K562 (cell line): ENCODE results near the gene FXYD4. TPM values are rescaled to one million over a fixed set of nuclear protein-coding genes. Genes with fewer than 3 reads are reported as not detected.

Experiments used
- ATF2 ChIP-seq: sonication (generic); formaldehyde crosslinking; IDR thresholded peaks from 2 replicates; pipeline ENCODE4 v1.8.1; 2022; ENCODE audit warnings: missing genetic modification reagents
- CBFB ChIP-seq: sonication (generic); formaldehyde crosslinking; IDR thresholded peaks from 2 replicates; pipeline ENCODE4 v1.4.0; 2020; ENCODE audit warnings: mild to moderate bottlenecking, missing genetic modification reagents
- CTCFL ChIP-seq: IDR thresholded peaks from 2 replicates; pipeline ENCODE4 v1.6.1; 2011; ENCODE audit warnings: borderline replicate concordance, low read depth, mild to moderate bottlenecking, moderate library complexity, low read length; ENCODE audit not compliant: insufficient read depth, poor library complexity, severe bottlenecking
- EP400 ChIP-seq: fragments of 450-650 bp; IDR thresholded peaks from 2 replicates; pipeline ENCODE4 v1.6.1; 2017; ENCODE audit warnings: antibody characterized with exemption, mild to moderate bottlenecking, moderate library complexity
- JUN ChIP-seq, 2 experiments: sonication (generic) in 1 of 2; formaldehyde crosslinking in 1 of 2; IDR thresholded peaks; 2 replicates each; pipeline versions ENCODE4 v1.6.1 to v1.8.0; 2012 to 2022; ENCODE audit warnings: borderline replicate concordance in 2 of 2, mild to moderate bottlenecking in 2 of 2, improper control_type of control experiment in 1 of 2, low read depth in 1 of 2, low read length in 1 of 2, missing genetic modification reagents in 1 of 2
- NFIX ChIP-seq: fragments of 250-450 bp; sonication (Bioruptor Pico); IDR thresholded peaks from 2 replicates; pipeline ENCODE4 v1.4.0; 2020; ENCODE audit warnings: low read depth, mild to moderate bottlenecking, moderate library complexity
- NR2C1 ChIP-seq, 2 experiments: fragments of 450-650 bp; IDR thresholded peaks; 2 replicates each; pipeline ENCODE4 v1.6.1; 2017; ENCODE audit warnings: mild to moderate bottlenecking in 2 of 2, antibody characterized with exemption in 1 of 2, inconsistent platforms in 1 of 2, missing compliant biosample characterization in 1 of 2, missing genetic modification characterization in 1 of 2
- RBFOX2 ChIP-seq: fragments of 200-400 bp; formaldehyde crosslinking; IDR thresholded peaks from 2 replicates; pipeline ENCODE4 v1.6.1; 2017; ENCODE audit warnings: low read depth, mild to moderate bottlenecking, low read length, moderate library complexity
- SRSF9 ChIP-seq: fragments of 200-400 bp; formaldehyde crosslinking; IDR thresholded peaks from 2 replicates; pipeline ENCODE4 v1.6.1; 2017; ENCODE audit warnings: low read depth, low read length, borderline replicate concordance
- THRAP3 ChIP-seq: fragments of 450-650 bp; IDR thresholded peaks from 2 replicates; pipeline ENCODE4 v1.6.1; 2016; ENCODE audit warnings: mild to moderate bottlenecking, inconsistent platforms, borderline replicate concordance
- ZBTB26 ChIP-seq: fragments of 450-650 bp; formaldehyde crosslinking; IDR thresholded peaks from 2 replicates; pipeline ENCODE4 v1.4.0; 2022; ENCODE audit warnings: missing genetic modification characterization
- ZBTB7A ChIP-seq: IDR thresholded peaks from 2 replicates; pipeline ENCODE4 v1.6.1; 2011; ENCODE audit warnings: low read depth, mild to moderate bottlenecking, low read length, moderate library complexity, borderline replicate concordance; ENCODE audit not compliant: control insufficient read depth
- ZNF263 ChIP-seq: sonication (generic); formaldehyde crosslinking; IDR thresholded peaks from 2 replicates; pipeline ENCODE4 v1.8.0; 2022; ENCODE audit warnings: mild to moderate bottlenecking, missing genetic modification reagents, borderline replicate concordance
- ZNF592 ChIP-seq: fragments of 450-650 bp; IDR thresholded peaks from 2 replicates; pipeline ENCODE4 v1.6.1; 2017; ENCODE audit warnings: antibody characterized with exemption, mild to moderate bottlenecking
- ZNF79 ChIP-seq: fragments of 250-450 bp; sonication (Bioruptor Pico); IDR thresholded peaks from 2 replicates; pipeline ENCODE4 v1.4.0; 2020; ENCODE audit warnings: low read depth, mild to moderate bottlenecking, moderate library complexity
- polyA plus RNA-seq, 8 experiments: library from polyadenylated mRNA; depleted of rRNA in 4 of 8; stranded (reverse) in 5 of 8; unstranded in 3 of 8; fragments of >200 nt; fragmentation: Nextera tagmentation in 2 of 8; fragmentation: Illumina TruSeq in 1 of 8; extraction: Ambion mirVana in 2 of 8; extraction: Trizol in 1 of 8; gene quantifications; 2 replicates each; pipeline versions ENCODE4 v1.2.1 to v1.2.3, GENCODE V29; 2011 to 2014; ENCODE audit warnings: inconsistent platforms in 1 of 8, missing spikeins in 1 of 8
- total RNA-seq, 7 experiments: library from RNA; depleted of rRNA in 6 of 7; stranded (reverse); fragments of >200 nt in 6 of 7; fragmentation: Illumina TruSeq in 2 of 7; extraction: Trizol in 2 of 7; gene quantifications; 2 replicates each; pipeline versions ENCODE4 v1.2.1 to v1.2.3, GENCODE V29; 2011 to 2021; ENCODE audit warnings: low replicate concordance in 1 of 7

FXYD4 gene
- total and polyA plus RNA-seq, 9 of the 15 experiments (the other 6 are each of a cell fraction or from before 2014, with no cell fraction given) = not detected

GRCh38 chr10:43417950-43418768 lies 46.7 kb downstream of the FXYD4 start (continued):
- TF ChIP-seq ZNF79 (CRISPR knock-in tag) (no peak; the same call in 1 of the 2 replicates), ZBTB7A (peak; percentile 99), ZBTB26 (CRISPR knock-in tag) (peak; percentile 97), ATF2 (no peak), RBFOX2 (peak; percentile 61), CBFB (CRISPR knock-in tag) (peak; percentile 99), ZNF592 (peak; percentile 98), NR2C1 (IDR thresholded peaks at IDR 0.05) (peak; percentile 88), NR2C1 (tag; IDR thresholded peaks at IDR 0.05) (peak; percentile 93), JUN (IDR thresholded peaks at IDR 0.05; ENCODE audit: borderline replicate concordance, low read depth, low read length) (peak; percentile 44; the same call in 1 of the 2 replicates), JUN (CRISPR knock-in tag; IDR thresholded peaks at IDR 0.05; ENCODE audit: borderline replicate concordance) (no peak), NFIX (CRISPR knock-in tag) (peak; percentile 33; the same call in 1 of the 2 replicates), EP400 (peak; percentile 93), THRAP3 (no peak), ZNF263 (CRISPR knock-in tag) (no peak), SRSF9 (no peak), CTCFL (no peak)
